Stimulated activated effector memory CD8-positive, alpha-beta T cell treated with anti-CD3 and anti-CD28 coated beads, Interleukin-12 subunit alpha, Interleukin-12 subunit beta, amount 100 ng/mL, for 72 hours (primary cell): Measurements from ENCODE around the gene CRYL1.

Experiments used
- ATAC-seq: fragments of 150-1000 bp; cut with Tn5 transposase; 2 replicates; pipeline ENCODE4 v1.10.0; 2021
- DNase-seq, 2 donors: peaks; one replicate each; pipeline ENCODE4 v3.0.0; 2021 to 2022; ENCODE audit warnings: low spot score in 2 of 2
- H3K27ac Mint-ChIP-seq: one replicate; pipeline ENCODE4 v1.8.0; 2022; ENCODE audit warnings: mild to moderate bottlenecking, mixed read lengths
- H3K36me3 Mint-ChIP-seq: one replicate; pipeline ENCODE4 v1.8.0; 2022; ENCODE audit warnings: mild to moderate bottlenecking, mixed read lengths
- H3K4me1 Mint-ChIP-seq: one replicate; pipeline ENCODE4 v1.8.0; 2022; ENCODE audit warnings: mixed read lengths
- H3K4me3 Mint-ChIP-seq: one replicate; pipeline ENCODE4 v1.8.0; 2022; ENCODE audit warnings: mild to moderate bottlenecking, mixed read lengths
- H3K9me3 Mint-ChIP-seq: one replicate; pipeline ENCODE4 v1.8.0; 2022; ENCODE audit warnings: mixed read lengths

Gene CRYL1

GRCh38 chr13:20547479-20547908 lies 21.8 kb upstream of the CRYL1 start:
- Mint-ChIP-seq H3K27ac (no peak overlapping the region), H3K4me3 (no peak overlapping the region), H3K9me3 (no peaks in the 10 kb centered on the region), H3K4me1 (no peaks in the 10 kb centered on the region), H3K36me3 (no peaks in the 10 kb centered on the region)
- ATAC-seq (no peak), DNase-seq (no peak)

GRCh38 chr13:20546556-20546955 lies 20.9 kb upstream of the CRYL1 start:
- no peak for ATAC-seq
- H3K9me3 Mint-ChIP-seq, result no peaks in the 10 kb centered on the region
- H3K27ac Mint-ChIP-seq, result no peak overlapping the region
- no peaks in the 10 kb centered on the region for H3K4me1 Mint-ChIP-seq
- H3K4me3 Mint-ChIP-seq, result no peak overlapping the region
- DNase-seq, result no peak
- no peaks in the 10 kb centered on the region for H3K36me3 Mint-ChIP-seq

GRCh38 chr13:20544201-20544923 lies 18.7 kb upstream of the CRYL1 start:
- ATAC-seq (no peak), DNase-seq (no peak)
- no peak overlapping the region for H3K4me3 Mint-ChIP-seq
- H3K36me3 Mint-ChIP-seq, result no peaks in the 10 kb centered on the region
- no peaks in the 10 kb centered on the region for H3K9me3 Mint-ChIP-seq
- no peaks in the 10 kb centered on the region for H3K4me1 Mint-ChIP-seq
- H3K27ac Mint-ChIP-seq, result no peak overlapping the region

- no peak overlapping the region for H3K4me3 Mint-ChIP-seq
- peaks cover 5% of the 10 kb centered on the region for H3K4me1 Mint-ChIP-seq
- no peak overlapping the region for H3K27ac Mint-ChIP-seq
- no peaks in the 10 kb centered on the region for H3K9me3 Mint-ChIP-seq
- H3K36me3 Mint-ChIP-seq, result no peaks in the 10 kb centered on the region
- no peak for ATAC-seq
- no peak for DNase-seq
These were observed 11.3 kb upstream of the CRYL1 start for GRCh38 chr13:20536992-20537391.

- peaks cover 5% of the 10 kb centered on the region for H3K4me1 Mint-ChIP-seq
- no peaks in the 10 kb centered on the region for H3K36me3 Mint-ChIP-seq
- no peaks in the 10 kb centered on the region for H3K9me3 Mint-ChIP-seq
- H3K4me3 Mint-ChIP-seq, result no peak overlapping the region
- no peak overlapping the region for H3K27ac Mint-ChIP-seq
- DNase-seq, result no peak
- ATAC-seq, result no peak
These were observed 8.5 kb upstream of the CRYL1 start for GRCh38 chr13:20534038-20534608.

- peak; percentile 60 for ATAC-seq
- H3K36me3 Mint-ChIP-seq, result no peaks in the 10 kb centered on the region
- H3K4me1 Mint-ChIP-seq, result peaks cover 29% of the 10 kb centered on the region
- no peak for DNase-seq
- no peak overlapping the region for H3K4me3 Mint-ChIP-seq
- H3K27ac Mint-ChIP-seq, result peak overlapping the region; percentile 13
- H3K9me3 Mint-ChIP-seq, result no peaks in the 10 kb centered on the region
These were observed 2.8 kb upstream of the CRYL1 start for GRCh38 chr13:20528452-20528851.

- peak overlapping the region; percentile 75 for H3K4me3 Mint-ChIP-seq
- ATAC-seq, result no peak
- no peaks in the 10 kb centered on the region for H3K9me3 Mint-ChIP-seq
- DNase-seq, result no peak
- H3K4me1 Mint-ChIP-seq, result peaks cover 29% of the 10 kb centered on the region
- no peaks in the 10 kb centered on the region for H3K36me3 Mint-ChIP-seq
- H3K27ac Mint-ChIP-seq, result peak overlapping the region; percentile 86
These were observed 1.0 kb upstream of the CRYL1 start for GRCh38 chr13:20526664-20527063.

- Mint-ChIP-seq H3K9me3 (no peaks in the 10 kb centered on the region), H3K27ac (peak overlapping the region; percentile 61), H3K4me1 (peaks cover 29% of the 10 kb centered on the region), H3K4me3 (peak overlapping the region; percentile 75), H3K36me3 (no peaks in the 10 kb centered on the region)
- ATAC-seq (peak; percentile 24), DNase-seq (peak in 1 of 2 donors; percentile 63)
These were observed 485 bp downstream of the CRYL1 start for GRCh38 chr13:20525144-20525600.

- no peaks in the 10 kb centered on the region for H3K36me3 Mint-ChIP-seq
- ATAC-seq, result no peak
- peaks cover 27% of the 10 kb centered on the region for H3K4me1 Mint-ChIP-seq
- H3K9me3 Mint-ChIP-seq, result no peaks in the 10 kb centered on the region
- no peak overlapping the region for H3K27ac Mint-ChIP-seq
- DNase-seq, result no peak
- H3K4me3 Mint-ChIP-seq, result no peak overlapping the region
These were observed 4.1 kb downstream of the CRYL1 start for GRCh38 chr13:20521364-20522115.

GRCh38 chr13:20519875-20520274 lies 5.8 kb downstream of the CRYL1 start:
- Mint-ChIP-seq H3K36me3 (no peaks in the 10 kb centered on the region), H3K9me3 (no peaks in the 10 kb centered on the region), H3K4me3 (no peak overlapping the region), H3K4me1 (peaks cover 17% of the 10 kb centered on the region), H3K27ac (no peak overlapping the region)
- no peak for ATAC-seq
- DNase-seq, result no peak

GRCh38 chr13:20518660-20519100 lies 7.0 kb downstream of the CRYL1 start:
- H3K27ac Mint-ChIP-seq, result no peak overlapping the region
- H3K4me1 Mint-ChIP-seq, result peaks cover 10% of the 10 kb centered on the region
- no peaks in the 10 kb centered on the region for H3K36me3 Mint-ChIP-seq
- H3K9me3 Mint-ChIP-seq, result no peaks in the 10 kb centered on the region
- no peak for ATAC-seq
- H3K4me3 Mint-ChIP-seq, result no peak overlapping the region
- DNase-seq, result no peak

GRCh38 chr13:20514866-20515265 lies 10.8 kb downstream of the CRYL1 start:
- Mint-ChIP-seq H3K36me3 (no peaks in the 10 kb centered on the region), H3K4me1 (peaks cover 10% of the 10 kb centered on the region), H3K9me3 (no peaks in the 10 kb centered on the region), H3K27ac (no peak overlapping the region), H3K4me3 (no peak overlapping the region)
- ATAC-seq (no peak), DNase-seq (no peak)

- peaks cover 8% of the 10 kb centered on the region for H3K4me1 Mint-ChIP-seq
- H3K9me3 Mint-ChIP-seq, result no peaks in the 10 kb centered on the region
- no peak overlapping the region for H3K27ac Mint-ChIP-seq
- no peak overlapping the region for H3K4me3 Mint-ChIP-seq
- ATAC-seq (no peak), DNase-seq (no peak)
- H3K36me3 Mint-ChIP-seq, result peaks cover 6% of the 10 kb centered on the region
These were observed 12.1 kb downstream of the CRYL1 start for GRCh38 chr13:20513466-20513995.

GRCh38 chr13:20512042-20512683 lies 13.5 kb downstream of the CRYL1 start:
- DNase-seq (no peak), ATAC-seq (no peak)
- H3K9me3 Mint-ChIP-seq, result no peaks in the 10 kb centered on the region
- no peak overlapping the region for H3K27ac Mint-ChIP-seq
- no peak overlapping the region for H3K4me3 Mint-ChIP-seq
- peaks cover 10% of the 10 kb centered on the region for H3K36me3 Mint-ChIP-seq
- H3K4me1 Mint-ChIP-seq, result no peaks in the 10 kb centered on the region

GRCh38 chr13:20506696-20507095 lies 19.0 kb downstream of the CRYL1 start:
- no peak for ATAC-seq
- H3K4me3 Mint-ChIP-seq, result no peak overlapping the region
- H3K36me3 Mint-ChIP-seq, result peaks cover 10% of the 10 kb centered on the region
- H3K4me1 Mint-ChIP-seq, result no peaks in the 10 kb centered on the region
- H3K27ac Mint-ChIP-seq, result no peak overlapping the region
- no peaks in the 10 kb centered on the region for H3K9me3 Mint-ChIP-seq
- no peak for DNase-seq
